Heart right ventricle (tissue), 16 donors: ENCODE data around the gene ATP6V1B1. TPM values are rescaled to one million over a fixed set of nuclear protein-coding genes. Genes with fewer than 3 reads are reported as not detected.
"Not testable (repeated sequence)": the region's sequence is repeated elsewhere in the genome, so short reads cannot be mapped to it uniquely, and the experiment has no call there.

Experiments
- ATAC-seq, 8 donors: fragments of 200-7000 bp; cut with Tn5 transposase; one replicate each; pipeline ENCODE4 v1.9.1; 2020; ENCODE audit warnings: mild to moderate bottlenecking in 8 of 8, moderate library complexity in 8 of 8, moderate number of reproducible peaks in 1 of 8
- DNase-seq, 2 donors: peaks; one replicate each; pipeline ENCODE4 v3.0.0-alpha.2; 2020
- H3K27ac ChIP-seq, 10 donors: fragments of 200-600 bp; sonication (generic) in 2 of 10; one replicate each; pipeline versions ENCODE4 v1.5.0 to v1.8.0; 2020 to 2022; ENCODE audit warnings: mild to moderate bottlenecking in 3 of 10
- H3K27me3 ChIP-seq, 7 donors: fragments of 200-600 bp; one replicate each; pipeline ENCODE4 v1.8.0; 2021 to 2022; ENCODE audit warnings: mild to moderate bottlenecking in 2 of 7
- H3K36me3 ChIP-seq, 9 donors: fragments of 200-600 bp; sonication (generic) in 1 of 9; one replicate each; pipeline versions ENCODE4 v1.5.0 to v1.8.0; 2020 to 2022; ENCODE audit warnings: mild to moderate bottlenecking in 2 of 9
- H3K4me1 ChIP-seq, 9 donors: fragments of 200-600 bp; sonication (generic) in 1 of 9; one replicate each; pipeline versions ENCODE4 v1.5.0 to v1.8.0; 2020 to 2022; ENCODE audit warnings: mild to moderate bottlenecking in 4 of 9
- H3K4me3 ChIP-seq, 10 donors: fragments of 200-600 bp; sonication (generic) in 2 of 10; one replicate each; pipeline versions ENCODE4 v1.5.0 to v1.8.0; 2020 to 2022; ENCODE audit warnings: mild to moderate bottlenecking in 7 of 10, moderate library complexity in 2 of 10
- H3K9me3 ChIP-seq, 11 donors: fragments of 200-600 bp in 10 of 11; sonication (generic) in 2 of 11; one replicate each; pipeline versions ENCODE4 v1.5.0 to v1.8.0; 2013 to 2022; ENCODE audit warnings: mild to moderate bottlenecking in 2 of 11, control low read depth in 1 of 11, moderate library complexity in 1 of 11
- WGBS, 2 donors: extraction: QIAGEN DNeasy Blood & Tissue Kit; methylation state at CpG; one replicate each; pipeline ENCODE4 v1.1.7; 2013; ENCODE audit warnings: inconsistent platforms in 1 of 2; 5-methylcytosine and 5-hydroxymethylcytosine counted together
- intact Hi-C, 10 donors: fragments of 100-400 bp; cut with DNase I; formaldehyde crosslinking; loops; one replicate each; pipeline versions ENCODE4 v1.11.1 to v1.14.2; 2022
- polyA plus RNA-seq, 2 donors: library from polyadenylated mRNA; stranded (reverse); fragments of 200-250 nt; gene quantifications; one replicate each; pipeline ENCODE4 v1.2.3, GENCODE V29; 2013
- total RNA-seq, 10 donors: library from RNA; stranded (reverse); fragmentation: NEBNext Ultra II Directional in 3 of 10; extraction: Animal tissue kit (Norgen Biotek cat#: 25700) in 3 of 10; gene quantifications; one replicate each; pipeline versions ENCODE4 v1.2.1 to v1.2.4, GENCODE V29; 2021 to 2023
- TF ChIP-seq, protein P1 (sequence below), 9 donors: fragments of 200-600 bp; sonication (generic) in 2 of 9; IDR thresholded peaks; one replicate each; pipeline versions ENCODE4 v1.5.0 to v1.8.0; 2021 to 2022; ENCODE audit warnings: antibody characterized with exemption in 9 of 9, mild to moderate bottlenecking in 5 of 9, moderate library complexity in 1 of 9
- donor health status: Arrhythmogenic right ventricular cardiomyopathy.
- donor health status: ischemic (EF 13 %, LVEDD 7.1; RV severe dilation, severe dysfunction).
- donor health status: healthy with polysubstance abuse.
- donor health status: DM: no; HTN: yes; CAD: no.
- donor health status: DM: no; HTN: no; CAD: no.
- donor health status: ischemic (EF 25% LVEDD 6.9; RV normal size, moderate dysfunction).
- donor health status: ischemic (EF 25% LVEDD 5.7; RV mildly dilated, moderate dysfunction).
- donor health status: healthy.
- donor health status: DM: yes; HTN: yes; CAD: no.
- donor health status: Ischemic cardiomyopathy.
- donor health status: ischemic (EF 35%, LVEDD 5.7; RV mildly dilated, moderate dysfunction).
- donor health status: nonischemic (EF 11% LVEDD 7.7; RV severe dilation, severe dysfunction).
- donor health status: DM: yes; HTN: yes; CAD: no.
- donor health status: PGD.
- donor health status: ischemic (EF 29% LVEDD 5.4; RV normal size, mild dysfunction).
- donor health status: nonischemic (EF 23%, LVEDD 6.1; RV moderate dilation, normal function).

Gene ATP6V1B1
- total and polyA plus RNA-seq, 12 donors = 0.28 to 6.4 (median 0.88) TPM; not detected in 4

DNA sequence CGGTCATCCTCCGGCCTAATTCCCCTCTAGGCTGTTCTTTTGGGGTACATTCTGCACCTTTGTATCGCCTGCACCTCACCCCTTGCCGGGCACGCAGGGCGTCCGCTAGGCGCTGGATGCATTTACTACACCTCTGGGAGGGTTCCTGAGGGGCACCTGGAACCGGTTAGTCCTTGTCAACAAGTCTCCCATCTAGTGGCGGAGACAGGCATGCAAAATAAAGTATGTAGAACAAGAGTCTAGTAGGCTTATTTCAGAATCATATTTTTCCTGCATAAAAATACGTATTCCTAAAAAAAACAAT lies 59.7 kb downstream of the ATP6V1B1 start:
- Histone ChIP-seq H3K9me3 (no peaks in the 10 kb centered on the region), H3K36me3 (peaks cover 0 to 25% (median 8%) of the 10 kb centered on the region in 9 donors), H3K4me1 (peaks cover 7 to 31% (median 20%) of the 10 kb centered on the region in 9 donors), H3K27ac (peak overlapping the region in 8 of 10 donors; percentile 31 to 89 (median 70)), H3K27me3 (no peaks in the 10 kb centered on the region), H3K4me3 (peak overlapping the region; percentile 70 to 100 (median 98))
- intact Hi-C loops = loop anchor here in 1 of 10 donors (5.0 kb wide), 1 partner anchor 67 kb away; no protein-coding TSS in a partner anchor
- TF ChIP-seq, protein P1, sequence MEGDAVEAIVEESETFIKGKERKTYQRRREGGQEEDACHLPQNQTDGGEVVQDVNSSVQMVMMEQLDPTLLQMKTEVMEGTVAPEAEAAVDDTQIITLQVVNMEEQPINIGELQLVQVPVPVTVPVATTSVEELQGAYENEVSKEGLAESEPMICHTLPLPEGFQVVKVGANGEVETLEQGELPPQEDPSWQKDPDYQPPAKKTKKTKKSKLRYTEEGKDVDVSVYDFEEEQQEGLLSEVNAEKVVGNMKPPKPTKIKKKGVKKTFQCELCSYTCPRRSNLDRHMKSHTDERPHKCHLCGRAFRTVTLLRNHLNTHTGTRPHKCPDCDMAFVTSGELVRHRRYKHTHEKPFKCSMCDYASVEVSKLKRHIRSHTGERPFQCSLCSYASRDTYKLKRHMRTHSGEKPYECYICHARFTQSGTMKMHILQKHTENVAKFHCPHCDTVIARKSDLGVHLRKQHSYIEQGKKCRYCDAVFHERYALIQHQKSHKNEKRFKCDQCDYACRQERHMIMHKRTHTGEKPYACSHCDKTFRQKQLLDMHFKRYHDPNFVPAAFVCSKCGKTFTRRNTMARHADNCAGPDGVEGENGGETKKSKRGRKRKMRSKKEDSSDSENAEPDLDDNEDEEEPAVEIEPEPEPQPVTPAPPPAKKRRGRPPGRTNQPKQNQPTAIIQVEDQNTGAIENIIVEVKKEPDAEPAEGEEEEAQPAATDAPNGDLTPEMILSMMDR (IDR thresholded peaks at IDR 0.05) = peak in 4 of 9 donors; percentile 8 to 21 (median 14)
- peak; percentile 6 to 66 (median 42) for ATAC-seq
- 3 to 5% methylated on average over 11 of the region's 11 CpGs for WGBS, 2 donors
- DNase-seq = no peak

DNA sequence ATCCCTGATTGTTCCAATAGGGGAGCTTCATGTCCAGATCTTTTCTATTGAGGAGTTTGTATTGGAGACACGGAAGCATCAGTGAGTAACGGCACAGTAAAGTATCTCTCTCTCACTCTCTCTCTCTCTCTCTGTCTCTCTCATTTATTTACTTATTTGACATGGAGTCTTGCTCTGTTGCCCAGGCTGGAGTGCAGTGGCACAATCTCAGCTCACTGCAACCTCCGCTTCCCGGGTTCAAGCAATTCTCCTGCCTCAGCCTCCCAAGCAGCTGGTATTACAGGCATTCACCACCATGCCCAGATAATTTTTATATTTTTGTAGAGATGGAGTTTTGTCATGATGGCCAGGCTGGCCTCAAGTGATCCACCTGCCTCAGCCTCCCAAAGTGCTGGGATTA lies 63.2 kb downstream of the ATP6V1B1 start:
- WGBS, 2 donors = 81 to 90% methylated on average over 4 of the region's 4 CpGs

DNA sequence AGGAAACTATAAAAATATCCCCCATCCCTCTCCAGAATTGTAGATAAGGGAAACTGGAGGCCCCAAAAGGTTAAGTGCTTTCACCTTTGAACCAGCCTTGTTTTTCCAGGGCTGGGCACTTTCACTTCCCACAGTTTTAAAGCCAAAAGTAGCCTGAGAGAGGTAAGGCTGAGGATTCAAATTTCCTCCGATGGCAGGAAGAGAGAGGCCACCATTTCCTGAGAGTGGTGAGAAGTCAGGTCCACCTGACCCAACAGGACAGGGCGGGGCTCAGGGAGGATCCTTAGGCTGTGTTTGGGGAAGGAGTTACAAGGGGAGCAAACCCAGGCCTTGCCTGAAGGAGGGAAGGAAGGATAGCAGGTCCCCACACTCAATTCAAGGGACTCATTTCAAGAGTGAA lies 63.7 kb downstream of the ATP6V1B1 start:
- TF ChIP-seq, protein P1 (IDR thresholded peaks at IDR 0.05) = no peak
- Histone ChIP-seq H3K27ac (no peak overlapping the region), H3K36me3 (no peaks in the 10 kb centered on the region), H3K4me1 (peaks cover 0 to 23% (median 6%) of the 10 kb centered on the region in 9 donors), H3K27me3 (no peaks in the 10 kb centered on the region), H3K4me3 (no peak overlapping the region), H3K9me3 (no peaks in the 10 kb centered on the region)
- intact Hi-C loops = loop anchor here in 1 of 10 donors (5.0 kb wide), 1 partner anchor 63 kb away; no protein-coding TSS in a partner anchor
- ATAC-seq = no peak
- DNase-seq = no peak
- 49 to 67% methylated on average over 2 of the region's 2 CpGs for WGBS, 2 donors

More for the DNA sequence above, 63.2 kb downstream of the ATP6V1B1 start:
- intact Hi-C loops = loop anchor here in 1 of 10 donors (5.0 kb wide), 1 partner anchor 63 kb away; no protein-coding TSS in a partner anchor
- H3K4me3 ChIP-seq, DNase-seq, H3K27me3 ChIP-seq, H3K36me3 ChIP-seq, H3K27ac ChIP-seq, H3K9me3 ChIP-seq, ATAC-seq: not testable (repeated sequence)
- H3K4me1 ChIP-seq = peaks cover 0 to 25% (median 10%) of the 10 kb centered on the region in 9 donors

DNA sequence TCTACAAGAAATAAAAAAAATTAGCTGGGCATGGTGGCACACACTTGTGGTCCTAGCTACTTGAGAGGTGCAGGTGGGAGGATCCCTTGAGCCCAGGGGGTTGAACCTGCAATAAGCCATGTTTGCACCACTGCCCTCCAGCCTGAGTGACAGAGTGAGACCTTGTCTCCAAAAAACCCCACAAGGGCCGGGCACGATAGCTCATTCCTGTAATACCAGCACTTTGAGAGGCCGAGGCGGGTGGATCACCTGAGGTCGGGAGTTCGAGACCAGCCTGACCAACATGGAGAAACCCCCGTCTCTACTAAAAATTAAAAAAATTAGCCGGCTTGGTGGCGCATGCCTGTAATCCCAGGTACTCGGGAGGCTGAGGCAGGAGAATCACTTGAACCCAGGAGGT lies 64.2 kb downstream of the ATP6V1B1 start:
- intact Hi-C loops = loop anchor here in 1 of 10 donors (5.0 kb wide), 1 partner anchor 62 kb away; no protein-coding TSS in a partner anchor
- peaks cover 0 to 23% (median 6%) of the 10 kb centered on the region in 9 donors for H3K4me1 ChIP-seq
- H3K9me3 ChIP-seq, H3K36me3 ChIP-seq, H3K27me3 ChIP-seq, H3K27ac ChIP-seq, H3K4me3 ChIP-seq, ATAC-seq, DNase-seq: not testable (repeated sequence)
- 95 to 97% methylated on average over 10 of the region's 10 CpGs for WGBS, 2 donors

DNA sequence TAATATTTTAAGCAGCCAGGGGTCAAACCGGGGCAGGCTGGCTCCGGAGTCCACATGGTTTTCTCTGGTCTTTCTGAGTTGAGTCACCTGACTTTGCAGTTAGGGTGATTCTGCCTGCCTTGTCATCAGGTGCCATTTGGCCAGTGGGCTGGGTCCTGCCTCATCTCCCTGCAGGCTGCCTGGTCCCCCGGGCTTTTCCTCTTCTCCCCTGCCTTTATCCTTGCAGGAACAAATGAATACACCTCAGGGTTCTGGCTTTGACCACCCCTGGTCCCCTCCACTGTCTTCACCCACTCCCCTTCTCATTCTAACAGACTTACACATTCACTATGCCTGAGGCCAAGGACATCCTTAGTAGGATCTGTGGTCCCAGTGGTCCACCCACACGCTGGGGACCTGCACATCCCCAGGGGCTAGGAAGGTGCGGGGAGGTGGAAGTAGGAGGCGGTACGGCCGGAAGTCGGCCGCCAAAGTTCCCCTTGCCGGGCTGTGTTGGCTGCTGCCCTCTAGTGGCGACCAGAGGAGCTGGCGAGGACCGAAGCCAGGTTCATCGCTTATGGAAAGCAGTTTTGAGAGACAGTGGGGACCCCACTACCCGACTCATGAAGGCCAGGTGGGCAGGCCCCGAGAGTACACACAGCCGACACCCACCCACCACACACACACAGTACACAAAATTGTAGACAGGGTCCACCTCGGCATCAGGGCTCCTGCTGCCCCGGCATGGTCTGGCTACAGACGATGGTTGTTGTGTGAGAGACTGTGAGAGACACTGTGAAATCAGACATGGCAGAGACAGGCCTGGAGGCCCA lies 65.3 kb downstream of the ATP6V1B1 start:
- peak overlapping the region in 7 of 10 donors; percentile 7 to 40 (median 21) for H3K4me3 ChIP-seq
- 25 to 26% methylated on average over 21 of the region's 21 CpGs for WGBS, 2 donors
- TF ChIP-seq, protein P1 (IDR thresholded peaks at IDR 0.05) = peak; percentile 85 to 98 (median 96)

More for the DNA sequence above, 65.3 kb downstream of the ATP6V1B1 start:
- peak; percentile 59 to 89 (median 81) for ATAC-seq
- H3K36me3 ChIP-seq = no peaks in the 10 kb centered on the region
- DNase-seq = peak; percentile 68 to 76
- H3K4me1 ChIP-seq = peaks cover 0 to 15% (median 0%) of the 10 kb centered on the region in 9 donors
- no peaks in the 10 kb centered on the region for H3K27me3 ChIP-seq
- intact Hi-C loops = no loop called here
- no peak overlapping the region for H3K27ac ChIP-seq
- H3K9me3 ChIP-seq = no peaks in the 10 kb centered on the region
